Bronchial epithelial cell (primary cell): Measurements from ENCODE around the gene DRD3. TPM values are rescaled to one million over a fixed set of nuclear protein-coding genes. Genes with fewer than 3 reads are reported as not detected.

Experiments
- DNase-seq: peaks from one replicate; pipeline ENCODE4 v3.0.0-alpha.2; 2010; ENCODE audit warnings: low read depth
- FAIRE-seq: peaks from 2 replicates; lab custom pipeline; 2011; peaks lifted over from hg19 to GRCh38; lab: Jason Lieb, UNC
- H3K27me3 ChIP-seq: 2 replicates; pipeline ENCODE4 v1.5.1; 2011; ENCODE audit warnings: low read length; ENCODE audit not compliant: control insufficient read depth, insufficient read depth
- H3K36me3 ChIP-seq: 2 replicates; pipeline ENCODE4 v1.5.1; 2011; ENCODE audit warnings: low read length; ENCODE audit not compliant: control insufficient read depth, insufficient read depth
- H3K4me3 ChIP-seq: 2 replicates; pipeline ENCODE4 v1.5.1; 2011; ENCODE audit warnings: mild to moderate bottlenecking, low read depth, low read length, control low read depth
- CTCF ChIP-seq: IDR thresholded peaks from 2 replicates; pipeline ENCODE4 v1.5.1; 2011; ENCODE audit warnings: mild to moderate bottlenecking, moderate library complexity, low read length, control low read depth, inconsistent platforms; ENCODE audit not compliant: insufficient read depth, severe bottlenecking
- total RNA-seq: library from RNA; depleted of rRNA; stranded (reverse); fragments of >200 nt; gene quantifications from 2 replicates; pipeline ENCODE4 v1.2.1, GENCODE V29; 2014

DRD3 gene
- total RNA-seq, 1 donor from 2014 or later = not detected

DNA sequence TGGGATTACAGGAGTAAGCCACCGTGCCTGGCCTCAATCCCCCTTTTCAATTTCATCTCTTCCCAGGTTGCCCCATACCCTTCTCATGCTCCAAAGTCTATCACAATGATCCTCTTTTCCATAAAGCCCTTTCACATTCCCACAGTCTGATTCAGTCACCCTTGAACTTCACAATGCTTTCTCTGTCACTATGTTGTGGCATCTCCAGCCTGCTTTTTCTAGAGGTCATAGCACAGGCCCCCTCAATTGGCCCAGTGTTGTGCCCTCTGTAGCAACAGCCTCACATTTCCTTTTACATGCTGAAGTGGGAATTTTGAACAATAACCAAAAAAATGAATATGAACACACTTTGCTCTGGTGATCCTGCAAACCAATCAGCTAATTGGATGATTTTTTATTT lies 21.5 kb downstream of the DRD3 start:
- no peak overlapping the region for H3K4me3 ChIP-seq
- no peak for DNase-seq
- no peak for FAIRE-seq
- H3K27me3 ChIP-seq = peaks cover 5% of the 10 kb centered on the region
- no peaks in the 10 kb centered on the region for H3K36me3 ChIP-seq
- TF ChIP-seq CTCF = no peak

GRCh38 chr3:114155370-114155821 lies 23.5 kb downstream of the DRD3 start:
- peak; percentile 61 for TF ChIP-seq CTCF
- no peak for FAIRE-seq
- peaks cover 8% of the 10 kb centered on the region for H3K27me3 ChIP-seq
- H3K36me3 ChIP-seq = no peaks in the 10 kb centered on the region
- H3K4me3 ChIP-seq = no peak overlapping the region
- DNase-seq = peak; percentile 10

GRCh38 chr3:114154321-114154821 lies 24.5 kb downstream of the DRD3 start:
- Histone ChIP-seq H3K4me3 (no peak overlapping the region), H3K36me3 (no peaks in the 10 kb centered on the region), H3K27me3 (peaks cover 10% of the 10 kb centered on the region)
- peak; percentile 7 for DNase-seq
- no peak for FAIRE-seq
- no peak for TF ChIP-seq CTCF

DNA sequence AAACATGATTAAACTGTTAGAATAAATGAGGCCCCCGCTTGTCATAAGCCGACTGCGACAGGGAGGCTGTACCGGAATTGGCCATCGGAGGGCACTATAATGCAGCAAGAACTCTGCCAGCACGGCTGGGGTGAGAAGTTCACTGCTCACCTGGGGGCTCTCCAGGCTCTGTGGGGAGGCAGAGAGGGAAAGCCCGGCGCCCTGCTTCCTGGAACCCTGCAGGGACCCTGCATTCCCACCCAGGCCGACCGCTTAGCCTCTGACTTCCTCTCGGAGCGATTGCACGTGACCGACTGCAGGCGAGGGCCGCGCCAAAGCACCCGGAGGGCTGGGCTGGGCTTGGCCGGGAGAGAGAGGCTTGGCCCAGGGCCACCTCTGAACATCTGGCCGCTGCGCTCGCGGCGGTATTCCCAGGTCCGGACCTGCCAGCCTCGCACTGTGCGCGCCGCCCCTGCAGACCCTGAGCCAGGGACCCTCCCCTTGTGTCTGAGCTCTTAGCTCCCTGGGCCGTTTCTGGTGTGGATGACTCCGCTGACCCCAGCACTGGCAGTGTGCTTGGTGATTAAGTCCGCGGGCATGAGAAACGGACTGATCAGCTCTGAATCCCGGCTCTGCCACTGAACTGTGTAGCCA lies 26.2 kb downstream of the DRD3 start:
- FAIRE-seq (no peak), DNase-seq (peak; percentile 67)
- Histone ChIP-seq H3K27me3 (peaks cover 8% of the 10 kb centered on the region), H3K4me3 (peak overlapping the region; percentile 29), H3K36me3 (no peaks in the 10 kb centered on the region)
- peak; percentile 84 for TF ChIP-seq CTCF

- TF ChIP-seq CTCF = no peak
- Histone ChIP-seq H3K27me3 (peaks cover 8% of the 10 kb centered on the region), H3K4me3 (no peak overlapping the region), H3K36me3 (no peaks in the 10 kb centered on the region)
- DNase-seq = no peak
- FAIRE-seq = no peak
Measured at GRCh38 chr3:114151091-114151490, 27.8 kb downstream of the DRD3 start.
